NCI-H128 (cell line): ENCODE data around the gene EIF4E2.
A peak's percentile ranks its signal among the peaks of the same experiment; 100 is the strongest.

ENCODE experiments used
- DNase-seq: peaks from one replicate; lab custom pipeline; 2025; ENCODE audit not compliant: unreplicated experiment; lab: John Stamatoyannopoulos, UW

Gene EIF4E2, protein sequence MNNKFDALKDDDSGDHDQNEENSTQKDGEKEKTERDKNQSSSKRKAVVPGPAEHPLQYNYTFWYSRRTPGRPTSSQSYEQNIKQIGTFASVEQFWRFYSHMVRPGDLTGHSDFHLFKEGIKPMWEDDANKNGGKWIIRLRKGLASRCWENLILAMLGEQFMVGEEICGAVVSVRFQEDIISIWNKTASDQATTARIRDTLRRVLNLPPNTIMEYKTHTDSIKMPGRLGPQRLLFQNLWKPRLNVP

DNA sequence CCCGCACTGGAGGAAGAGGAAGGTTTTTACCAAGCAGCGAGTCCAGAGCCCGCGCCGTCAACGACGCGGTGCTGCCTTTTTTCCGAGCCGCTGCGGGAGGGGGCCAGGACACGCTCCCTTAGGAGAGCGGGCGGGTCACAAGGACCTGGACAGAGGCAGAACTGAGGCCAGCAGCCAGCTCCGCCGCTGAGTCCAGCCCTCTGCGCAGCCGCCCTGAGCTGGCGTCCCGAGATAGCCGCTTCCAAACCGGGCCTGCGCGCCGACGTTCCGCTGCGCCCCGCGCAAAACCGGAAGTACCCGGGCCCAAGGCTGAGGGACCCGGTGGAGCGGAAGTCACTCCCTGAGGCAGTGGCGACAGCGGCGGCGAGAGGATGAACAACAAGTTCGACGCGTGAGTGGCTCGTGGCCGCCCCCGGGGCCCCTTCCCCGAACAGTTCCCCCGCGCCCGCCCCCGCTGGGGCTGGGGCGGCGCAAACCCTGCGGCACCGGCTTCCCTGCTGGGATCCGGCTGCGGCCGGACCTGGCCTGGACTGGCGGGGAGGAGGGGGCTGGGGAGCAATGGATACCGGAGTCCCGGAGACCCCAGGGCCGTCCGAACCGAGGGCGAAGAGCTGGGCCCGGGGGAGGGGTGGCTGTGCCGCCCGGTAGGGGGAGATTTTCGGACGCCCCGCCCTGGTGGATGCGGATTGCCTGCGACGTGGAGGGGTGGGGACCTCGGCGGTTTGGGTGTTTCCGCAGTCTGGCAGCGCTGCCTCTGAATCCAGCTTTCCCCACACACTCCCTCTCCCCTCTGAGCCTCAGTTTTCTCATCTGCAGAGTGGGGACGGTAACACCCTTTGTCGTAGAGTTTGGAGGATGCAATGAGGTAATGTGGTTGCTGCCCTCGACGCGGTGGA lies at the start of gene EIF4E2, which contains the start of gene TIGD1:
TSS of gene EIF4E2 (plus strand) at position 336 of the 896 bp plus-strand sequence. CDS start at position 372, 36 bp downstream.
TSS of gene TIGD1 (minus strand) at position 204 of the 896 bp plus-strand sequence. CDS start 675 bp downstream, outside the sequence.
- peak; percentile 70 for DNase-seq

DNA sequence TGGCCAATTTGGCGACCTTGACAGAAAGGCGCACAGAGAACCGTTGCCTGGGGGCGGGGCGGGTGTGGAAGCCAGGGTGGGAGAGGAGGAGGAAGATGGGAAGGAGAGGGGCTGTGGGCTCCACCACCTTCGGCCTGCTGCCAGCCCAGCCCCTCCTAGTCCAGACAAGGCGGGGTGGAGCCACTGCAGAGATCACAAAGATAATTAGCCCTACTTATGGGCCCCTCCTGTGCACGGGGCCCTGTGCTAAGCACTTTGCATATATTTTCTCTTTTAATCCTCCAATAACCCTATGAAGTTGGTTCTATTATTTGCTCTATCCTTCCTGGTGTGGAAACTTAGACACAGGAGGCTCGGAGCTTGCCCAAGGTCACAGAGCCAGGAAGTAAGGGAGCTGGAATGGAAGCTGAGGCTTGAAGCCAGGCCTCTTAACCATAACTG lies 49.1 kb upstream of the EIF4E2 start:
- DNase-seq = no peak

DNA sequence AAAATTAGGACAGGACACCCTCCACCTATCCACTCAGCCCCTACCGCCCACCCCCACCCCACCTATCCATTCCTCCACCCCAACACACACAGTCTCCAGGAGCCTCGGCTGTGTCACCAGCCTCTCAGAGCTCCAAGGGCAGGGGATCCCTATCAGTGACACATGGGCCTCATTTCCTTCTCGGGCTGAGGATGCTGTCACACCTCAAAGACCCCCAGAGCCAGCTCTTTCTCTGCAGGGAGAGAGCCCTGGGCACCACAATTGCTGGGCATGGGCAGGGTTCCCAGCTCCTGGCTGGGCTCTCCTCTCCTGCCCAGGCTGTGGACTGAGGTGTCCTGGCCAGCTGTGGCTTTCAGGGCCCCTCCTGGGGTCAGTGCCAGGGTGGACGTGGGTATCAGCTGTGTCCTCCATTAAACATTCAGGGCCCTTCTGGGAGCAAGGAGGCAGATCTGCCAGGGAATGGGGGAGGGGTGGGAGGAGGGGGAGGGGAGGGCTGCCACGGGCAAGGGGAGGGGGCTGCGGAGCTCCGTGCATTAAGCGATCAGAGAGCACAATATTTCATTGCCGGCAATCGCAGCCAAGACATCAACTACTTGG lies 48.6 kb upstream of the EIF4E2 start:
- no peak for DNase-seq

DNA sequence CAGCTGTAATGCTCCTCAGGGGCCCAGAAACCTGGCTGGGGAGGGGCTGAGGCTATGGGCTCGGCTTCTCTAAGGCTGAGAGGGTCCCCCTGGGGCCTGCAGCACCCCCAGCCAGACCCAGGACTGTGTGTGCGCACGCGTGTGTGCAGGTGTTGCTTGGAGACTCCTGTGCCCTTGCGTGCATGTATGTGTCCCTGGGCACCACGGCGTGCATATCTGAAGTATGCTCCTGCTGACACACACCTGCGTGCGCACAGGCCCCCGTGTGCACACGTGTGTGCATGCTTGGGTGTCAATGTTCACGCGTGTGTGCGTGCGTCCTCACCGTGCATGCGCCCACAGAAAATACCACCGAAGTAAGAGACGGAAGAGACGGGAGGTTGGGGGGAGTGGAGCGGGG lies 48.0 kb upstream of the EIF4E2 start:
- DNase-seq = no peak

DNA sequence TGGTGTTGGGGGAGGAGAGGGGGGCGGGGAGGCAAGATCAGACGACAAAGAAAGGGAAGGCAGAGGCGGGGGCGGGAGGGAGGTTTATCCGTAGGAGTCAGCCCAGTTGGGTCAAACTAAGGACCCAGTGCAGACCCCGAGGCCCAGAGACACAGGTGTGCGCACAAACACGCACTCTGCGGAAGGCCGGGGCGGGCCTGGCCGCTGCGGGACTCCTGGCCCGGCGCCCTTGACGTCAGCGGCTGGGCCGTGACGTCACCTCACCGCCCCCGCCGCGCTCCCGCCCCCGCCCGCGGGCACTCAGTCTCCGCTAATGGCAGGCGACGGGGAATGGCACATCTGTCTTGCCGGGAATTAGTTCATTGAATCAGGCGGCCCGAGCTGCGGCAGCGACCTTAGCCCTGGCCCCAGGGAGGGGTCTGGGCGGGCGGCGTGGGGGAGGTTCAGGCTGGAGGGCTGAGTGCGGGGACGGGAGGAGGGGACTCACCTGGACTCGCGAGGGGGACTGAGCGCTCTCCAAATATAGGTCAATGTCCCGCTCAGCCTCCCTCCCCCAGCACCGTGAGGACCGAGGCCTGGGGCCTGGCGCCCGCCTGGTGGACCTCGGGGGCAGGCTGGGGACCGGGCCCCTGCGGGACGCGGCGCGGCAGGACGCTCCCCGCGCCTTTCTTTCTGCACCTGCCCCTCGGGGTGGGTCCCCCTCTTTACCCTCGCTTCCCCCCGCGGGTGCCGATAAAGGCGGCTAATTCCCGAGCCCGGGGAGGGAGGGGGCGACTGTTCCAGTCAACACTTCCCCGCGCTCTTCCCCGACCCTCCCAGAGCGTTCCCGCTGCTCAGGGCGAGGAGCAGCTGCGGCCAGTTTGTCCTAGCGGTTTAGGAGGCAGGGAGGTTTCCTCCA lies 47.3 kb upstream of the EIF4E2 start:
- no peak for DNase-seq

DNA sequence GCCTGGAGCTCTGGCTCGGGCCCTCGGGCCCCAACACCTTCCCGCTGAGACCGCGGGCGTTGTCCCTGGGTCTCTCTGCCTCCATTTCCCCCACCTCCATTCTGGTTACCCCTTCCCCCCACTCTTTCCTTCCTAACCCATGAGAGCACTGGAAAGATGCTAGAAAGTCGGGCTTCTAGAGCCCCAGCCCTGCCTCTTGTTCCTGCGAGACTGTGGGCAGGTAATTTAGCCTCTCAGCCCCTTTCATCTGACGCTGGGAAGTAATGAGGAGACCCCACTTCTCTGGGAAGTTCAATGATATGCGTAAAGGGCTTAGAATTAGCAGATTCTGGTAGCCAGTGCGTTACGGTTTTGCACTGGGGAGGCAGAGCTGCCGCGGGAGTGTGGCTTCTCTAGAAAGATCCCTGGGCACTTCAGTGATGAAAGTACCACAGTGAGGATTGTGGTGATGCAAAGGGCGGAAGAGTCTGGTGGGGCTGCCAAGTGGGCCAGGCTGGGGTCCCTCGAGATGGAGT lies 46.6 kb upstream of the EIF4E2 start:
- DNase-seq = no peak

DNA sequence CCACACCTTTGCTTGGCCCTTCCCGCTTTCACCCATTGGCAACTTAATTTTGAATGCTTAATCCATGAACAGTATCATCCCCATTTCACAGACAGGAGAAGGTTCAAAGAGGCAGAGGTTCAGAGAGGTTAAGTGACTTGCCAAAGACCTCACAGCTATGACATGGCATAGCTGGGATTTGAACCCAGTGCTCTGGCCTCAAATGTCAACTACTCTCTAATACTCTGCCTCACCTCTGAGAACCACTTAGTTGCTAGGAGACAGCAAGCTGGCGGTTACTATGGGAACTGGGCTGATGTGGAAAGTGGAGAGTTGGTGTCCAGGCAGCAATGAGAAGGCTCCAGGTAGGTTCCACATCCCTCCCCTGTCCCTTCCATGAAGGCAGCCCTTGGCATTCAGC lies 46.1 kb upstream of the EIF4E2 start:
- DNase-seq = no peak

DNA sequence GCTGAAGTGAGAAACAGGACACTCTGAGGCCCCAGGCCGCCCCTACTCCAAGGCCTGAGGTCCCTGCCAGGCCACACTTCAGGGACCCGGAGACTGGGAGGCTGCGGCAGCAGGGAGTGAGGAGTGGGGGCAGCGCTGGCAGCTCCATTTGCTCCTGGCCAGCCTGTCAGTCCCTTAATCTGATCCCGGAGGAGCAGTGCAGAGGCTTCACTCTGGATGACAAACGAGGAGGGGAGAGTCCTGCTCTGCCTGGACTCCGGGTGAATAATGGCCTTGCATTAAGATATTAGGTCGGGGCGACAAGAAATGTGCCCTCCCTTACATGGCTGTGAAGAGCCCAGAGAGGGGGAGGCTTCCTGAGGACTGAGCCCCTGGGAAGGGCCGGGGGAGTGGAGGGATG lies 44.6 kb upstream of the EIF4E2 start:
- DNase-seq = no peak

DNA sequence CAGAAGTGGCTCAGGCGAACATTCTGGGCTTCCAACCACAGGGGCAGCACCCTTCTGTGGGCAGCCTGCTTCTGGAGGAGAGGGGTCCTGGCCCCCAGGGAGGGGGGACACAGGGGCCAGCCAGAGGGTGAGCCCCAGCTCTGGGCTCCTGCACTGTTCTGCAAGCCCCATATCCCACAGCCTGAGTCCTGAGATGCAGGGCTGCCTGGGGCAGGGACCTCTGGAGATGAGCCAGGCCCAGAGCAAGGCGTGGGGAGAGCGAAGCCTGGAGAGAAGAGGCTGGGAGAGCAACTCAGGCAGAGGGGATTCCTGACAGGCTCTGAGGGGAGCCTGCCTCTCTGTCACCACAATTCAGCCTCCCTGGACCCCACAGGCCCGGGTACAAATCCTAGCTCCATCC lies 43.8 kb upstream of the EIF4E2 start:
- DNase-seq = no peak

DNA sequence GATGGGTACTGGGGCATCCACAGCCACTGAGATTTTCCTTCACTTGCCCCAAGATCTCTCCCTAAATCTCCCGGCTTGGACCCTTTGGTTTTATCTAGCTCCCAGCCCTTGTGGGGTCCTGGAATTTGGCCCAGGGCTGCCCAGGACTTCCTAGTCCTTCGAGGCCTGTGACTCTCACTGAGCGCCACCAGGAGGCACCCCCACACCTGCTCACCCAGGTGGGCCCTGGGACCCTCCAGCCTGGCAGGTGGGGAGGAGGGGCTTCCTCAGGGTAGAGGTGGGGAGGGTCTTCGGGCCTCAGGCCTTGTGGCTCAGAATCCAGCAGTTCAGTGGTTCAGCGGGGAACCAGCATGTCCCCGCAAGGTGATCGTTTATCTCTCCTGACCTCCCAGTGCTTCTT lies 42.2 kb upstream of the EIF4E2 start:
- no peak for DNase-seq

DNA sequence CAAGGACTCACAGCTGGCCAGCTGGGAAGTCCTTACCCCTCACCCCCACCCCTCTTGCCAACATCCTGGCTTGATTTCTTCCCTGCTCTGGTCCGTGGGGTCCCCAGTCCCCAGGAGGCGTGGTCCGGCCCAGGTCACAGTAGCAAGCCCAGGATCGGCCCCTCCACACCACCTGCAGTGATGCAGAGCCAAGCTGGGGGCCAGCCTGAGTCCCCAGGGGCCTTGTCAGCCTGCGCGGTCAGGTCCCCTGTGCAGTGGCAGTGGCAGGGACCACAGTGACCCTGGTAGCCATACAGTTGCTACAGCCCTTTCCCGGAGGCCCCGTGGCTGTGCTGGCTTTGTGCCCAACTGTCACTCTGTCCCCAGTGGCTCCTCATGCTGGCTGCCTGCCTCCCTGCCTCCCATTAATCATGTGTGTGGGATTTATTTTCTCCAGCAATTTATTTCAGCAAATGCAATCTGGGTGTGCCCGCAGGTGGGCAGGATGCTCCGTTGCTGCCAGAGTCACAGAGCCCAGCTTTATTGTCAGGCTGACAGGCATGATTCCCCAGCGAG lies 39.1 kb upstream of the EIF4E2 start:
- no peak for DNase-seq

DNA sequence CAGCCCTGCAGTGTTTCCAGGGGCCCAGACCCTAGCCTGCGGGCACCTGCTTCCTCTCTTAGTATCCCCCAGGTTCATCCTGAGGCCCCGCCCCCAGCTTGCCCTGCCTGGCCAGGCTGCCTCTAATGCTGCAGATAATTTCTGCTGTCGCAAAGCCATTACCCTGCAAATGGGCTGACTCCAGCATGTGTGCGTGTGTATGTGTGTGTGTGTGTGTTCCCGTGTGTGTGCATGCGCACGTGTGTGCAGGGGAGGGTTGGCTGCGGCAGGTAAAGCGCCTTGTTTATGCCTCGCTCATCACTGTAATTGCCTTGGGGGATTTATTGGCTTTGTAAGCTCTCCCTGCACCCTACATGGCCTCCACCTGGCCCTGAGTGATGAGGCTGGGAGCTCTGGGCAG lies 37.9 kb upstream of the EIF4E2 start:
- DNase-seq = no peak

DNA sequence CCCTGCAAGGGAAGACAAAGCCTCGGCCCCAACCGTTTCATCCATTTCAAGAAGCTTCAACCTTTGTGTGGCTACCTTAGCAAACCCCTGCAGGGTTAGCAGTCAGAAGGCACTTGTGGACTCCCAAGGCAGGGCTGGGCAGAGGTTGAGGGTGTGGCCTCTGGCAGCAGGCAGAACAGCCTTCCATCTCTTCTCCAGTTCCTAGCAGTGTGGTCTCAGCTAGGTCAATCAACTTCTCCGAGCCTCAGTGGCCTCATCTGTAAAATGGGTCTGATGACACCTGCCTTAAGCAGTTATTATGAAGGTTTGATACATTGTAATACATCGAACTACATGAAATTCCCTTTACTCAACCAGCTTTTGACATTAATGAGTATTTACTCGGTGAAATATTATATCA lies 37.1 kb upstream of the EIF4E2 start:
- DNase-seq = no peak

DNA sequence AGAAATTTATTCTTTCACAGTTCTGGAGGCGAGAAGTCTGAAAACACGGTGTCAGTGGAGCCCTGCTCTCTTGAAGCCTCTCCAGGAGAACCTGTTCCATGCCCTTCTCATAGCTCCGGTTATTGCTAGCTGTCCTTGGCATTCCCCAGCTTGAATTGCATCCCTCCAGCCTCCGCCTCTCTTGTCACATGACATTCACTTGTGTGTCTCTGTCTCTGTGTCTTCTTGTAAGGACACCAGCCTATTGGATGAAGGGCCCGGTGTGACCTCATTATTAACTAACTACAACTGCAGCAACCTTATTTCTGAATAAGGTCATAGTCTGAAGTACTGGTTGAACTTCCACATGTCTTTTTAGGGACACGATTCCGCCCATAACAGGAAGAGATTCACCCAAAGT lies 34.9 kb upstream of the EIF4E2 start:
- no peak for DNase-seq

DNA sequence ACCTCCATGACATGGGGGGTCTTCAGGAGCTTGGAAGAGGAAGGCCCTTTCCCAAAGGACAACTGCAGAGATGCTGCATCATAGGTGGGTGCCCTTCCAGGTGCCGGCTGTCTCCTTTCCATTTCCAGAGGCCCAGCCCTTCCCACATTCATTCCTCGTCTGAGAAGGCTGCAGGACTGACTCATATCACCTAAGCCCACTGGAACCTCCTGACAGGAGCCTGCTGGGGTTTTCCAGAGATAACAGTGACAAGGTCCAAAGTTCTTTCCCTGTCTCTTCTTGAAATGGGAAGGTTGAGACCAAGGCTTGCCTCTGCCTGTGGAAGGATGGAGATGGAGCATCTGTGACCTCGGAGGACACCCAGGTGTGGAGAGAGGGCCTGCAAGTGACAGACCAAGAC lies 33.9 kb upstream of the EIF4E2 start:
- no peak for DNase-seq

DNA sequence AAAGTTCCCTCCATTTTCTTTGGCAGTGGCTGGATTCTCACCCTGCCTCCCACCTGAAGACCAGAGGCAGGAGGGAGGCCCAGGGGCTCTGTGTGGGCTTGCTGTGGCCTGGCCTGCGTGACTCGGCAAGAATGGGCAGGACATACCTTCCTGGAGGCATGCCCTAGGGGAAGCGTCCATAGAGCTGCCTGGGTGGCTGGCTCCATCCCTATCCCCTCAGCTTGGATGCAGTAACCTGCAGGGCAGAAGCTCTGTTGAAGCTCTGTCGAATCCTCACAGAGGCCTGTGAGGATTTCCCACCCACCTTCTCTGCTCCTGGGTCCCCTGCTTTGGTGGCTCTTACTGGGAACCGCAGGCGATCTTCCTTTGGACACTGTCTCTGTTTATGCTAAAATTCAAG lies 31.6 kb upstream of the EIF4E2 start:
- no peak for DNase-seq

DNA sequence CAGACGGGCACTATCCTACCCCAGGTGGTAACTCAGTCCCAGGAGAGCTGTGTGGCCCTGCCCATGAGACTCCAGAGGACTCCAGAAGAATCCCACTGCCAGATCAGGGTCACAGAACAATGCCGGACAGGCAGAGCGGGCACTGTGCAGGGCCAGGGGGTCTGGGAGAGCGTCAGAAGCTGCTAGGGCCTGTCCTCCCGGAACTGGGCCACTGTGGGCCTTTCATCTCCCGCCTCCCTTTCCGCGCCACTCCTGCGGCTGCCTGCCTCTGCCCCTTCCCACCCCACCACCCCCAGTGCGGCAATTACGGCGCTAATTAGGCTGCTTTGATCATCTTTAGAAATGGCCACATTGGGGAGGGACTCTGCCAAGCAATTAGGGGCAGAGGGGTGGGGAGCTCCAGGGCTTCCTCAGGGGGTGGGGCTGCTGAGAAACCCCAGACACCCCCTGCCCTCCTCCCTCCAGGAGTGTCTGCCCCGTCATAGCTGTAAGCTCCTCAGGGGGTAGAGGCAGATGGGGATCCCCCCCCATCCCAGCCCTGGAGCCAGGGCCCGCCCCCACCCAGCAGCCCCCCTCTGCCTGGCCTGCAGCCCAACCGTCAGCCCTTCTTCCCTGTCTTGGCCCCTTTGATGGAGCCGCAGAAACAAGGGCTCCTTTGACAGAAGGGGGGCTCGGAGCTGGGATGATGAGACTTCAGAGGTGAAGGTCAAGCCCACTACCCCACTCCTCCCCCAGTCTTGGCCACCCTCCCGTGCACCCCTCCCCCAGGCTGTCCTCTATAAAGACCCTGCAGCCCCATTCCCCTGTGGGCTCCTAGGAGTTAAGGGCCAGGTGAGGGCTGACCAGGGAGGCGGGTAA lies 30.7 kb upstream of the EIF4E2 start, which contains the start of gene PRSS56:
TSS of gene PRSS56 (plus strand) at position 808 of the 858 bp plus-strand sequence. CDS start 211 bp downstream, outside the sequence.
- DNase-seq = no peak

DNA sequence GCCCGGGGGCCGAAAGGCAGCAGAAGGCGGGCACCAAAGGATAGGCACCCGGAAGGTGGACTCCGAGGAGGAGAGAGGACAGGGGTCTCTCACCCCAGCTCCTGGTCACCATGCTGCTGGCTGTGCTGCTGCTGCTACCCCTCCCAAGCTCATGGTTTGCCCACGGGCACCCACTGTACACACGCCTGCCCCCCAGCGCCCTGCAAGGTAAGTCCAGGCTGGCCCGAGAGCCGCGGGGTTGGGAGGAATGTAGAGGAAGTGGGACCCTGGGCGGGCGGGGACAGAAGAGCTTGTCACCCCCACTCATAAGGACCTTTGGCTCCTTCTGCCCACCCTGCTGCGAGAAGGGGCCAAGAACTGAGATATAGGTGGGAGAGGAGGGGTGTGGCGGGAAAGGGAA lies 30.0 kb upstream of the EIF4E2 start:
- no peak for DNase-seq

DNA sequence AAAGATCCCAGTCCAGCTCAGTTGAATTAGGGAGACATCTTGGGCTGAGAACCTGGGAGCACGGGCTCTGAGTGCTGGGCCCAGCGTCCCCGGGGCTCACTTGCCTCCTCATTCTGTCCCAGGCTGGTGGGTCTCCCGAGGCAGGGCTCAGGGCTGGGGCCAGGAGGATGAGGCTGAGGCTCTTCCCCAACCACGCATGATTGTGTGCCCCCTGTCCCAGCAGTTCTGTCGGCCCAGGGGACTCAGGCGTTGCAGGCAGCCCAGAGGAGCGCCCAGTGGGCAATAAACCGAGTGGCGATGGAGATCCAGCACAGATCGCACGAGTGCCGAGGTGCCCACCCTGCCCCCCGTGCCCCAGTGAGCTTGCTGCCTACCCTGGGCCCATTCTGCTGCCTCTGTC lies 29.4 kb upstream of the EIF4E2 start:
- DNase-seq = no peak
